Mesothelial cell of epicardium (in vitro differentiated cells): Measurements from ENCODE around the gene ADGRA3. TPM values are rescaled to one million over a fixed set of nuclear protein-coding genes. Genes with fewer than 3 reads are reported as not detected.

Experiments used
- DNase-seq, 2 experiments: peaks; one replicate each; pipeline ENCODE4 v3.0.0; 2021; ENCODE audit warnings: low spot score in 2 of 2; ENCODE audit not compliant: unreplicated experiment in 2 of 2
- H3K27ac Mint-ChIP-seq: 2 replicates; pipeline ENCODE4 v1.8.0; 2021; ENCODE audit warnings: mixed read lengths
- H3K27me3 Mint-ChIP-seq: 2 replicates; pipeline ENCODE4 v1.8.0; 2021; ENCODE audit warnings: low read depth, mixed read lengths
- H3K36me3 Mint-ChIP-seq: 2 replicates; pipeline ENCODE4 v1.8.0; 2021; ENCODE audit warnings: mixed read lengths
- H3K4me1 Mint-ChIP-seq: 2 replicates; pipeline ENCODE4 v1.8.0; 2021; ENCODE audit warnings: mixed read lengths
- H3K4me3 Mint-ChIP-seq: 2 replicates; pipeline ENCODE4 v1.8.0; 2021; ENCODE audit warnings: mild to moderate bottlenecking, moderate library complexity, mixed read lengths
- H3K9me3 Mint-ChIP-seq: 2 replicates; pipeline ENCODE4 v1.8.0; 2021; ENCODE audit warnings: mixed read lengths
- CTCF ChIP-seq: fragments of 200-600 bp; sonication (generic); IDR thresholded peaks from one replicate; pipeline ENCODE4 v1.5.0; 2021; ENCODE audit warnings: antibody characterized with exemption; ENCODE audit not compliant: unreplicated experiment
- total RNA-seq: library from RNA; stranded (reverse); gene quantifications from 3 replicates; pipeline ENCODE4 v1.2.1, GENCODE V29; 2021

The ADGRA3 gene
- total RNA-seq, 1 donor from 2014 or later, result 109 TPM

GRCh38 chr4:22486276-22486675, 29.6 kb downstream of the ADGRA3 start:
- Mint-ChIP-seq H3K4me1 (peaks cover 54% of the 10 kb centered on the region), H3K36me3 (peaks cover 6% of the 10 kb centered on the region), H3K9me3 (peaks cover 5% of the 10 kb centered on the region), H3K27me3 (no peaks in the 10 kb centered on the region), H3K27ac (peak overlapping the region; percentile 3), H3K4me3 (no peak overlapping the region)
- no peak for DNase-seq
- no peak for TF ChIP-seq CTCF

- no peak for TF ChIP-seq CTCF
- Mint-ChIP-seq H3K27ac (peak overlapping the region; percentile 43), H3K4me3 (no peak overlapping the region), H3K9me3 (peaks cover 5% of the 10 kb centered on the region), H3K36me3 (peaks cover 6% of the 10 kb centered on the region), H3K4me1 (peaks cover 57% of the 10 kb centered on the region), H3K27me3 (no peaks in the 10 kb centered on the region)
- DNase-seq, result no peak
Observed at GRCh38 chr4:22485737-22486136, 30.1 kb downstream of the ADGRA3 start.

GRCh38 chr4:22483551-22483981, 32.3 kb downstream of the ADGRA3 start:
- Mint-ChIP-seq H3K9me3 (no peaks in the 10 kb centered on the region), H3K27ac (peak overlapping the region; percentile 63), H3K36me3 (peaks cover 6% of the 10 kb centered on the region), H3K27me3 (no peaks in the 10 kb centered on the region), H3K4me3 (no peak overlapping the region), H3K4me1 (peaks cover 52% of the 10 kb centered on the region)
- no peak for TF ChIP-seq CTCF
- DNase-seq, result no peak

- Mint-ChIP-seq H3K9me3 (no peaks in the 10 kb centered on the region), H3K4me3 (no peak overlapping the region), H3K36me3 (peaks cover 7% of the 10 kb centered on the region), H3K27me3 (no peaks in the 10 kb centered on the region), H3K4me1 (peaks cover 52% of the 10 kb centered on the region), H3K27ac (peak overlapping the region; percentile 63)
- no peak for TF ChIP-seq CTCF
- no peak for DNase-seq
Observed at GRCh38 chr4:22482250-22483127, 33.4 kb downstream of the ADGRA3 start.

- Mint-ChIP-seq H3K4me1 (peaks cover 48% of the 10 kb centered on the region), H3K27me3 (no peaks in the 10 kb centered on the region), H3K27ac (peak overlapping the region; percentile 49), H3K9me3 (no peaks in the 10 kb centered on the region), H3K36me3 (peaks cover 11% of the 10 kb centered on the region), H3K4me3 (no peak overlapping the region)
- no peak for DNase-seq
- no peak for TF ChIP-seq CTCF
Observed at GRCh38 chr4:22480675-22481327, 35.1 kb downstream of the ADGRA3 start.
